GM13977 (cell line): ENCODE results near the gene DUT.

Experiments used
- DNase-seq: peaks from one replicate; pipeline ENCODE4 v3.0.0; 2012; ENCODE audit warnings: low spot score
- in situ Hi-C: fragments of 300-500 bp; cut with MboI; formaldehyde crosslinking; loops from one replicate; pipeline ENCODE4 v1.12.0; 2022; ENCODE audit warnings: low sequenced_read_pairs, low pct_unique_long_range_greater_than_20kb, mixed read lengths, inconsistent platforms; ENCODE audit not compliant: unreplicated experiment
- TF ChIP-seq, protein P1 (sequence below): IDR thresholded peaks from 2 replicates; pipeline ENCODE4 v1.5.1; 2012; ENCODE audit warnings: mild to moderate bottlenecking, control low read depth; ENCODE audit not compliant: insufficient read depth; ENCODE audit errors: extremely low read depth, missing control alignments

The DUT gene

DNA sequence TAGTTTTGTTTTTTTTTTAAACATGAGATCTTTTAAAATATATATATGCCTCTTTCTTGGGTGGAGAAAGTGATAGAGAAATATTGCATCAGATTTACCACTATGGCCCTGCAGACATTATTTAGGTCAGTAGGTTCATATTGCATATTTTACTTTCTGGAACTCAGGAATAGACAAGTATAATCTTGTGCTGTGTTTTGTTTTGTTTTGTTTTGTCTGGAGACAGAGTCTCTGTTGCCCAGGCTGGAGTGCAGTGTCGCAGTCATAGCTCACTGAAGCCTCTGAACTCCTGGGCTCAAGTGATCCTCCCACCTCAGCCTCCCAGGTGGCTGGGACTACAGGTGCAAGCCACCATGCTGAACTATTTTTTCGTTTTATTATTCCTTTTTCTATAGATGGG is 21.5 kb upstream of the DUT start:
- TF ChIP-seq, protein P1, sequence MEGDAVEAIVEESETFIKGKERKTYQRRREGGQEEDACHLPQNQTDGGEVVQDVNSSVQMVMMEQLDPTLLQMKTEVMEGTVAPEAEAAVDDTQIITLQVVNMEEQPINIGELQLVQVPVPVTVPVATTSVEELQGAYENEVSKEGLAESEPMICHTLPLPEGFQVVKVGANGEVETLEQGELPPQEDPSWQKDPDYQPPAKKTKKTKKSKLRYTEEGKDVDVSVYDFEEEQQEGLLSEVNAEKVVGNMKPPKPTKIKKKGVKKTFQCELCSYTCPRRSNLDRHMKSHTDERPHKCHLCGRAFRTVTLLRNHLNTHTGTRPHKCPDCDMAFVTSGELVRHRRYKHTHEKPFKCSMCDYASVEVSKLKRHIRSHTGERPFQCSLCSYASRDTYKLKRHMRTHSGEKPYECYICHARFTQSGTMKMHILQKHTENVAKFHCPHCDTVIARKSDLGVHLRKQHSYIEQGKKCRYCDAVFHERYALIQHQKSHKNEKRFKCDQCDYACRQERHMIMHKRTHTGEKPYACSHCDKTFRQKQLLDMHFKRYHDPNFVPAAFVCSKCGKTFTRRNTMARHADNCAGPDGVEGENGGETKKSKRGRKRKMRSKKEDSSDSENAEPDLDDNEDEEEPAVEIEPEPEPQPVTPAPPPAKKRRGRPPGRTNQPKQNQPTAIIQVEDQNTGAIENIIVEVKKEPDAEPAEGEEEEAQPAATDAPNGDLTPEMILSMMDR, result no peak
- DNase-seq, result no peak
- in situ Hi-C loops, result no loop called here

DNA sequence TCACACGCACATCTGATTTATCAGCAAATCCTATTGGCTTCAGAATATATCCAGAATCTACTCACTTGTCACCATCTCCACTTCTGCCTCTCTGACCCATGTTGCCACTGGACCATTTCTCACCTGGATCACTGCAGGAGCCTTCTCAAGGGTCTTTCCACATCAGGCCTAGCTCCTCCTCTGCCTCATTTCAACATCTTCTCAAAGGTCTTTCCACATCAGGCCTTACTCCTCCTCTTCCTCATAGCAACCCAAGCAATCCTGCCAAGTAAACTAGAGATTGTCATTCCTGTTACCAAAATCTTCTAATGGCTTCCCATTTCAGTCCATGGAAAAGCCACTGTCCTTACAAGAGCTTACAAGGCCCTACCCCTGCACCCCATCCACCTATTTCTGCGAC is 18.0 kb upstream of the DUT start:
- TF ChIP-seq, protein P1, result no peak
- no peak for DNase-seq
- in situ Hi-C loops, result no loop called here

DNA sequence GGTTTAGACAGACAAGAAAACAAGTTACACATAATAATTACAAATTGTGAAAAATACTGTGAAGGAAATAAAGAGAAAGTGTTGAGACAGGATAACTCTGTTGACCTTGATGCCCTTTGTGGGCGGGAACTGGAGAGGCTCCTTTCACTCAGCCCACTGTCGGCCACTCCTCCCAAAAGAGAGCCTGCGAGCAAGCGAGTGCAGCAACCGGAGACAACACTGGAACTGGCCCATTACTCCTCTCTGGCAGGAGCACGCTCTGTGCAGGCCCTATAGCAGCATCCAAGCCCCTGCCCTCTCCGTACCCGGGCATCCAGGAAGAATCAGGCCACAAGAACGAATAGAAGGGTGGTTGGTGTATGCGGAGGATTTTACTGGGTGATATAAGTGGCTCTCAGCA is 16.2 kb upstream of the DUT start:
- in situ Hi-C loops, result no loop called here
- no peak for DNase-seq
- TF ChIP-seq, protein P1, result no peak

DNA sequence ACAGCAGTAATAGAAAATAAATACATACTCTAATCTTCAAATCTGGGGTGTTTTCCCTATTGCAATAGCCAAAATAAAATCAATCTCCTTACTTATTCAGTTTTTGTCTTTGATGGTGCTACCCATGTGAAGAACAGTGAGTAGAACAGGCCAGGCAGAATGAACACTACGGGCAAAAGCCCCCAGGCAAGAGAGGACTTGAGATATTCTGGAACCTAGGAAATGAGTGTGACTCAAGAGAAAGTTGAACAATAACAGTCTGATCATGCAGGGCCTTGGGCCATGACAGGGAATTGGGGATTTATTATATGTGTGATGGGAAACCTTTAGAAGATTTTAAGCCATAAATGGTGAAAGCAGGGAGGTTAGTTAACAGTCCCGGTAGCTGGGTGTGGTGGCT is 14.0 kb upstream of the DUT start:
- in situ Hi-C loops, result no loop called here
- no peak for DNase-seq
- TF ChIP-seq, protein P1, result no peak

DNA sequence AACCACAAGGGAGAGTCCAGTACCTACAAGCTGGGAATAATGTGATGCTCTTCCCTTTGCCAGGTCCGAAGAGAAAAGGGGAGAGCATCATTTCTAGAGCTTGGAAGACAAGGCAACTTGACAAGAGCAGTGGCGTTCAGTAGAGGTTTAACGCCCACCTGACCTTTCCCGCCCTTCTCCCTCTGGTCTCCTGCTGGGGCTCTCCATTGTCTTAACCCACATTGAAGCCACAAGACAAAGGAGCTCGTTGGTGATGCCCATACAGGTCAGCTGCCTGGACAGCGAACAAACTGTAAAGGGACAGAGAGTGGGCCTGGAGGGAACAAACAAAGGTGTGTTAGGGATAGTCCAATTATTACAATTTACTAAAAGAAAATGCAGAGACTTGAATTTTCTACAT is 13.1 kb upstream of the DUT start:
- TF ChIP-seq, protein P1, result no peak
- no peak for DNase-seq
- in situ Hi-C loops, result no loop called here

DNA sequence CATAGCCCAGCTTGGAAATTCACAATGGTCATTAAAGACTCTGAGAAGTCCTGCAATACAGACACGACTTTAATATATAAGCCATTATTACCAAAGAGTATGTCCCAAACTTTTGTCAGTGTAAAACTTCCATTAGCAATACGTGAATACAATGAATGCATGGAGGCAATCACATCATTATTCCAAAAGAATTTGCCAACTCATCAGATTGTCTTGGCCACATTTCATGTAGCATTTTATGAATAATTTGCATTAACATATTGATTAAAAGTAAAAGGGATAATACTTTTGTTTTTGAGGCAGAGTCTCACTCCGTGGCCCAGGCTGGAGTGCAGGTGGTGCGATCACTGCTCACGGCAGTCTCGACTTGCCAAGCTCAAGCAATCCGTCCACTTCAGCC is 7.9 kb upstream of the DUT start:
- TF ChIP-seq, protein P1, result no peak
- DNase-seq, result no peak
- in situ Hi-C loops, result no loop called here

DNA sequence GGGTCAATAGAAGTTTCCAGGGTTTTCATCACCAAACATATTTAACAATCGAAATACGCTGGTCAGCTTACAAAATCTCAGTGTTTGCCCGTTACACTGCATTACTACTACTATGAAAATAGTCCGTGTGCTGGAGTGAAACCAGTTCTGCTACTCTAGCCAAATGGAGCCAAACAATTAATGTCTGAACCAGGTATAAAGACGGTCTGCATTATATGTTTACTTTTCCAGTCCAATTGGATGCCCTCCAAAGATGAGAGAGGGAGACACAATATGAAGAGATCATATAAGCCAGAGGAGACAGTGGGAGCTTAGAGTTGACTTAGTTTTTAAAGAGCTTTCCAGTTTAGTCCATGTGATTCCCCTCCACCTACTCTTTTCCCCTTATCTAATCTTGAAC is 6.3 kb upstream of the DUT start:
- in situ Hi-C loops, result no loop called here
- TF ChIP-seq, protein P1, result no peak
- no peak for DNase-seq
